Activated effector memory CD4-positive, alpha-beta T cell treated with anti-CD3 and anti-CD28 coated beads, Interleukin-2, amount 50 U/mL, for 16 hours (primary cell): ENCODE results near the gene CRYBA2.

ENCODE experiments used
- DNase-seq: peaks from one replicate; pipeline ENCODE4 v3.0.0-alpha.2; 2020

Gene CRYBA2, protein sequence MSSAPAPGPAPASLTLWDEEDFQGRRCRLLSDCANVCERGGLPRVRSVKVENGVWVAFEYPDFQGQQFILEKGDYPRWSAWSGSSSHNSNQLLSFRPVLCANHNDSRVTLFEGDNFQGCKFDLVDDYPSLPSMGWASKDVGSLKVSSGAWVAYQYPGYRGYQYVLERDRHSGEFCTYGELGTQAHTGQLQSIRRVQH

DNA sequence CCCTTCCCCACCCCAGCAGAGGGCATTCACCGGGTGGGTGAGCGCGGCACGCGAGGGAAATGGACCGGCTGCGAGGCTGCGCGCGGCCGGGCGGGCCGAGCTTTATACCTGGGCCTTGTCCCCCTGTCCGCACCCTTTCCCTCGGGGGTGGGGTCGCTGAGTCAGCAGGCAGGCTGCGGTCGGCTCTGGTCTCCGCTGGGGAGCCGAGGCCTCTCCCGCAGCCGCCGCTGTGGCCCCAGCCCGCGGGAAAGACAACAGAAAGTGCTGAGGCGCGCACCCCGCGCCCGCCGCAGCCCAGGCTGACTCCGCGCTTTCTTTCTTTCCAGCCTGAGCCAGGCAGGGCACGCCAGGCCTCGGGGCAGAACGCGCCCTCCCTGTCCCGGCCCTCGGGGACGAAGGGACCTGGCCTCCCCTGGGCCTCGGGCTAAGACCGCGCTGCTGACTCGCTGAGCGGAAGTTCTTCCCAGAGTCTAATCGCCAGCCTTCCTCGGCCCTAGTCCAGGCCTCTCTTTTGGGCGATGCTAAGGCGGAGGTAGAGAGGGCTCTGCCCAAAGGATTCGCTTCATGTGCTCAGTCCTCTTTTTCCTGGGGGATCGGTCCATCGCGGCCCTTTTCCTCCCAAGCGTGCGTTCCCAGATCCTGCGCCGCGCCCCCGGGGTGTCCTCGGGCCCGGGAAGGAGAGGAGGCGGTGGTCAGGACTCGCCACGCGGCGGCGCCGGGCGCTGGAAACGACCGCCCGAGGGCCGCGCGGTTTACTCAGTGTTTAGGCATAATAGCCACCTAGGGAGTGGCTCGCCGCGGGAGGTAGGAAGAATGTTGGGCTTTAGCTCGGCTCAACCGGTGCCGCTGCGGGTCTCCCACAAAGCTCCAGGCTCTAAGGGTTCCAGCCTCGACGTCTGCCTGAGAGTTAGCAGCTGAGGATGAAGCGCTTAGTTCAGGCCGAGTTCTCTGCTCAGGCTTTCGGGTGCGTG lies at the start of gene CRYBA2:
TSS of gene CRYBA2 (minus strand) at position 78 of the 971 bp plus-strand sequence. CDS start 246 bp downstream, outside the sequence.
- DNase-seq: no peak

DNA sequence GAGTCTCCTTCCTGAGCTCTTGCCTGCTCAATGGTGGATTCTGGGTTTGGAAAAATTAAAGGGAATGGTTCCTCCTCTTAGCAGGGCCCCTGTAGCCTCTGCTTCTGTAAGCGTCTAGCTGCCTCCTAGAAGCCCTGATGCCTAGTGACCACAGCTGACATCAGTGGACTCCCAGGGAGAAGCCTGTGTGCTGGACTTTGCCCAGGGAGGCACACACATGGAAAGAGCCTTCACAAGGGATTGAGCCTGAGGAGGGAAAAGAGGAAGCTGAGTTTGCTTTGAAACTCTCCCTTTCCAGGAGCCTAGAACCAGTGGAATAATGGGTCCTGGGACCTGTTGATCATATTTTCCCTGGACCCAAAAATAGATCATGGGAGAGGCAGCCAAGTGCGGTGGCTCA lies 49.5 kb upstream of the CRYBA2 start:
- peak; percentile 37 for DNase-seq

DNA sequence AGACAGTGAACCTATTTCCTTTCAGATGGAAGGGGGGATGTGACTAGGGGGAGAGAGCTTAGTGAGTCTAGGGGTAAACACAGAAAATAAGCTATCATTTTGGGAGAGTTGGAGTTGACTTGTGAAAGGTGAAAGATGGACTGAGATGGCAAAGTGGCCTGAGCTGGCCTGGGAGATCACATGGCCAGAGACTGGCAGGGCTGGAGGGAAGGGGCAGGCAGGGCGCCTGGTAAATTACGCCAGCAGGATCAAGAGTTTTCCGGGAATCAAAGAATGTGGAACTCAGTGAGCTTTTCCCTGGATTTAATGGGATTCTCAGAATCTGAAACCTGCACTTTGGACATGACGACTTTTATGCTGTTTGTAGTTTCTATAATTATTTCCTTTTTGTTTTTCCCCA lies 48.9 kb upstream of the CRYBA2 start:
- DNase-seq: no peak

DNA sequence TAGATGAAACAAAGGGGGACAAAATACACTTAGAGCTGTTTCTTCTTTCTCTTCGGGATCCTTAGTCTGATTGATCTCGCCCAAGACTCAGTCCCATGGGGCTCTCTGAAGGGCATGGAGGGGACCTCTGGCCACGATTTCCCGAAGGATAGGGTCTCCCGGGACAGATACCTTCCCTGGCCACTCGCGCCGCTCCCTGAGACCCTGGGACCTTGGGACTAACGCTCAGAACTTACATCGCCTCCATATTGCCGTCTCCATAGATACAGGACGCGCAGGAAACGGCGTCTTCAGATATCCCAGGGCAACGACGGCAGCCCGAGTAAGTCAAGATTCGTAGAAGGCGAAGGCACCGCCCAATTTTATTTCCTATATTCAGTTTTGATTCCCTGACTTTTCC lies 48.0 kb upstream of the CRYBA2 start, which contains the start of gene CFAP65:
TSS of gene CFAP65 (minus strand) at position 265 of the 400 bp plus-strand sequence. CDS start 2,468 bp downstream, outside the sequence.
- peak; percentile 69 for DNase-seq

DNA sequence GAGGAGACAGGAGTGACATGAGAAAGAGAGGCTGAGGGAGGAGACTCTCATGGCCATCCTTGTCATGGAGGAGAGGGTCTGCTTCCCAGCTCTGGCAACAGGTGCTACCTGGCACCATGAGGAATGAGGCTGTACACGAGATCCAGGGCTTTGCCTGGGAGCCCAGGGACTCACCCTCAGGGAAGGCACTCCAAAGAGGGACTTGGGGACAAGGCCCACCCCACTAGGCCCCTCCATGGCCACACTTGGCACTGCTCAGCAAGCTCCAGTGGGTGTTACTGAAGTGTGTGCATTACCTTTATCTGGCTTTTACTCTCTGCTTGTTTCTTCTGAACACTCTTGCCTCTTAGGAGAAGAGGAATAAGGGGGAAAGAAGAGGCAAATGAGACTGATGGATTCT lies 45.4 kb upstream of the CRYBA2 start:
- DNase-seq: peak; percentile 19

DNA sequence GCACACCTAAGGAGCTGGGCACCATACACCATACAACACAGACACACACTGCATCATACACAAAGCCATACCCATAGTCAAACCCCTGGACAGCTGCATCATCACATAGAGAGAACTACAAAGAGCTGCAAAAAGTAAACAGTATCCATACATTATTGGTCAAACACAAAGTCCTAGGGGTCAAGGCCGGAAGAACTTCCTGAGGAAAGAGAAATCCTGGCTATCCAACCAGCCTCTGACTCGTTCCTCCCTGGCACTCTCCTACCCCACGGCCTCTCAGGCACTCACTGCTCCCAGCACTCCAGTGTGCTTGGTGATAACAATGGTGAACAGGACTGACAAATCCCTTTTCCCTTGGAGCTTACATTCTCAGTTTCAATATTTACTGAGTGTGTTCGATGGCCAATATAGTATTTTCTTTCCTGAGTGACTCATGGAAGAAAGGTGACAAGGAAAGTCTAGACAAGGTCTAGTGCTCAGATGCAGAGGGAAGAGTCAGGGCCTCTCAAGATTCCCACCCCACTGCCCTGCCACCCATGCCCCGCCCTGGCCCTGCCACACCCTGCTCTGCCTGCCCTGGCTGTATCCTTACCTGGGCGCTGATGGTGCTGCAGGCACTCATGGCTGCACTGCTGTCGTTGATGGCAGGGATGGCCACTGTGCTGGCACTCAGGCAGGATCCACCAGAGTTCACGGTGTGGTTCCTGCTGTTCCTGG lies 44.7 kb upstream of the CRYBA2 start:
- DNase-seq: peak; percentile 39

DNA sequence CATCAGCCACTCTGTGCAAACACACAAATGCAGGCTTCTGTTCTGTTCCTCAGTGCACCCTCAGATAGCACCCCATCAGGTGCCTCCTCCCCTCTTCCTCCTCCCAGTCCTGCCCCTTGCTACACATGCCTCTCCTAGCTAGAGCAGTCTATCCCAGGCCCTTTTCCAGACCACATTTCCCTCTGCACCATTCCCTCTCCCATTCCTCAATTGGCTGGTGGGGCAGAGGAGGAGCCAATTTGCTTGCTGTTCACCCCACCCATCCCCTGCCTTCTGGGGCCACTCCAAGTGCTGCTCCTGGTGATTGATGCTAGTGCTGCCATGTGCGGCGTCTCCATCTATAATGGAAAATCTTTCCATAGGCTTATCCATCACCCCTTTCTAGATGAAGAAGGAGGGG lies 42.7 kb upstream of the CRYBA2 start:
- no peak for DNase-seq

DNA sequence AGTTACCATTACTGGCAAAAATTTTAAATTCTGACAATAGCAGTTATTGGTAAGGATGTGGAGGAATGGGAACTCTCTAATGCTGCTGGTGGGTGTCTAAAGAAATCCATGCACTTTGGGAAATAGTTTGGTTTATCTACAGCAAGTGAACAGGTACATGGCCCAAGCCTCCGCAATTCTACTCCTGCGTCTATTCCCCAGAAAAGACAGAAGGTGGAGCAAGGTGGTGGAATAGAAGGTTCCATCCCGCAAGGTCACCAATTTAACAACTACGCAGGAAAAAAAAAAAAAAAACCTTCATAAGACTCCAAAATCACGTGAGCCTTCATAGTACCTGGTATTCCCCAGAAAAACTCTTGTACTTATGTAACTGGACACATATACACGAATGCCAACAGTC lies 41.6 kb upstream of the CRYBA2 start:
- no peak for DNase-seq

DNA sequence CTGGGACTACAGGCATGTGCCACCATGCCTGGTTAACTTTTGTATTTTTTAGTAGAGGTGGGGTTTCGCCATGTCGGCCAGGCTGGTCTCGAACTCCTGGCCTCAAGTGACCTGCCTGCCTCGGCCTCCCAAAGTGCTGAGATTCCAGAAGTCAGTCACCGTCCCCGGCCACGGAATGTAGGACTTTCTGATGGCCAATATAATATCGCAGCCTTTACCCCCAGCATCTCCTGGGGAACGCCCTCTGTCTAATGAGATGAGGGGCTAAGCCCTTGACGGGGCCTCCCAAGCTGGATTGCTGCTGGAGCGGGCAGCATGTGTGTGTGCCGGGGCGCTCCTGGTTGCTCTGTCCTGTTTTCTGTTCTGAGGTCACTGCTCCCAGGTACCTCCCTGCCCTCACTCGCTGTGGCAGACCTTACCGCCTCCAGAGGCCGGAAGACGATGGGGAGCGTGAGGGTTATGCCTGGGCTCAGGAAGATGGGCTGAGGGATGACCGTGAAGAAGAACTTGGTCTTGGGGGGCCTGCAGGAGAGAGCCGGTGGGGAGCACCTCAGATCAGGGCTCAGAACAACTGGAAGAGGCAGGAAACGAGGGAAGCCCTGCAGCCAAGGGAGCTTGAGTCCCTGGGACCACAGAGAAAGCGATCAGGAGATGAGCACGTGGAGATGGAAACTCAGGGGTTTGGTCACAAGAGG lies 39.0 kb upstream of the CRYBA2 start:
- DNase-seq: no peak

DNA sequence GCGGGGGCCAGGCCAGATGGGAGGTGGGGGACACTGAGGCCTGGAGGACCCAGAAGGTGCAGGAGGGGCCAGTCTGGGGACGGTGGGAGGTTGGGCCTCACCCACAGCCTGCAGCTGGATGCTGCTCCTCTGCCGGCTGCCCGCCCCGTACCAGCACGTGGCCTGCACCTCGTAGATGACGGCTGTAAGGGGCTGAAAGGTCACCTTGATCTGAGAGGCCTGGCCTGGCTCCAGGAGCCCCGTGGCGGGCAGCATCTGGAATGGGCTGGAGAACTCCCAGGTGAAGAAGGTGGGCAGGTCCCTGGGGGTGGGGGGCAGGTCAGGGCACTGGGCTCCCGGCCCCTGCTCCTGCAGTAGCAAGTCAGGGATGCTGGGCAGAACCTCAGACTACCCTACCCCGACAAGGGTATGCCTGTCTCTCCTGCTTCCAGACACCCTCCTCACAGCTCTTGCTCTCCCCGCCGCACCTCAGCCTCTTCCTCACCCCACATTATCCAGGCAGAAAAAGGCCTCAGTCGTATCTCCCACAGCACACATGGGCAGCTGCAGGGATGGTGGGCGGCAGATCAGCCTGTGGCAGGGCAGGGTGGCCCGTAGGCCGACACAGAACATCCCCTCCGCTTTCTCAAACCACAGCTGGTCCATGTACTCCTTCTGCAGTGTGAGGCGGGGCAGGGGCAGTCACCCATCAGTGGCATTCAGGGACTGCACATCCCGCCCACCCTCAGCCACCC lies 38.0 kb upstream of the CRYBA2 start:
- no peak for DNase-seq

DNA sequence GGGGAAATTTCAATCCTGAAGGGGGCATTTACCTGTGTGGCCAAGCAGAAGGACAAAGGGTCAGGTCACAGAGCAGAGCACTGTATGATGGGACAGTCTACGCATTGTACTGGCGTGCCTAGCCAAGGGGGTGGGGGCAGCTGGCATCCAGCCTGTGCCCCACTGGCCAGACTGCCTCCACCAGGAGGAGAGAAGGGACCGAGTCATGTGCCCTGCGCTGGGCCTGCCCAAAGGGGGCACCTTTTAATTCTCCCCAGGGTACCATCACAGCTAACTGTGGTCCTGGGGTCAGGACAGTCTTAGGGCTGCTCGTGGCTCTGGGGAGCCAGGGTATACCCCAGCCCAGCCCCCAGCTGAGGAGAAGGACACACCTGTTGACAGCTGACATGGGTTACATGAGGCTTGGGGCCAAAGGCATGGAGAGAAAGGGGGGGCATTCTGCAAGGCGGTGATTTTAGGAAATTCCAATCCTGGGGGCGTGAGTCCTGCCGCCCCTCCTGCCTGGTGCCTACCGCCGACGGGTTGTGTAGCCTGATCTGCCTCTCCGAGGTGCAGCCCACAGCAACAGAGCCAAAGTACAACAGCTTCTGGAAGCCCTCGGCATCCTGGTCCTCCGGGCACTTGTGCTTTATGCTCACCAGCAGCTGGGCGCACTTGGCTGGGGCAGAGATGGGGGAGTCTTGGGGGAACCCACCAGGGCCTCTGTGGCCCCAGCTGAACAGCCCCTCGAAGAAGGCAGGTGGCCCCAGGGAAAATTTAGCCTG lies 37.1 kb upstream of the CRYBA2 start:
- DNase-seq: no peak

DNA sequence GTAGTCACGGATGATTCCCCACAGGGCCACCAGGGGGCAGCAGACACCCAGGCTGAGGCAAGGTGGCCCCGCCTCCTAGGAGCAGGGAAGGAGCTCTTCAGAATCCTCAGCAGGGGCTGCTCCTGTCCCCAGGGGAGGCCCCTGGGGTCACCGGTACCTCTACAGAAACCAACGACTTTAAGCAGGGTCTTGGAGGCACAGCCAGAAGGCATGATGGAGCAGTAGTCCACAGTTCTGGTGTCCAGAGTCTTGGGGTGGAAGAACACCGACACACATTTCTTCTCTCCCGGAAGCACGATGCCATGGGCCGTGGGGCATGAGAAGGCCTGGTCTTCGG lies 36.6 kb upstream of the CRYBA2 start:
- DNase-seq: peak; percentile 91

DNA sequence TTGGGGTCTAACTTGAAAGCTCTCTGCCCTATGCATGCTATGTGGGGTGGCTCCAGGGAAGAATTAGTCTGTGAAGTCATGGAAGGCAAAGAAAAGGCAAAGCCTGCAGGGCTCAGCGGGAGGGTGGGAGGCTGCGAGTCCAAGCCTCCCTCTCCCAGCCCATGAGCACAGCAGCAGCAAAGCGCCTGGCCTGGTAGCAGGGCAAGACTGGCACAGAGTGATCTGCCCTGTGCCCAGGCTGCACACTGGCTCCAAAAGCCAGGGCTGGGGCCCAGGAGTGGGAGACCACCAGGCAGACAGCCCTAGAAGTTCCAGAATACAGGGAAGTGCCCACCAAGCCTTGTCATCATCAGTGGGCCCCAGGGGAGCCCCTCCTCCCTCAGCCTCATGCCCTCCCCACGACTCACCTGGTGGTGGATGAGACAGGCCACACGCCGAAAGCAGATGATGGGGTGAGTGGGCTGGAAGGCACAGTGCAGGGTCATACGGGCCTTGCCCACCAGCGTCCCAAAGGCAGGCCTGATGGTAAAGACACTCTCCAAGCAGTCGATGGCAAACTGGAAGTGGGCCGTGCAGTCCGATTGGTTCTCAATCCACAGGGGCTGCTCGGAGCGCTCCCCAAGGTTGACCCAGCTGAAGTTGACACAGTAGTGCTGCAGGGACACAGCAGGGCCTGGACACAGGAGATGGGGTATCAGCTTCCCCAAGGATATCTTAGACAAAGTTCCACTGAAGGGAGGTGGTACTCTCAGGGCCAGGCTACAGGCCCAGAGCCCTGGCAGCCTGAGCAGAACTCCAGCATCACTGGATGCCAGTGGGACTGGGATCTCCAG lies 36.0 kb upstream of the CRYBA2 start:
- DNase-seq: no peak

DNA sequence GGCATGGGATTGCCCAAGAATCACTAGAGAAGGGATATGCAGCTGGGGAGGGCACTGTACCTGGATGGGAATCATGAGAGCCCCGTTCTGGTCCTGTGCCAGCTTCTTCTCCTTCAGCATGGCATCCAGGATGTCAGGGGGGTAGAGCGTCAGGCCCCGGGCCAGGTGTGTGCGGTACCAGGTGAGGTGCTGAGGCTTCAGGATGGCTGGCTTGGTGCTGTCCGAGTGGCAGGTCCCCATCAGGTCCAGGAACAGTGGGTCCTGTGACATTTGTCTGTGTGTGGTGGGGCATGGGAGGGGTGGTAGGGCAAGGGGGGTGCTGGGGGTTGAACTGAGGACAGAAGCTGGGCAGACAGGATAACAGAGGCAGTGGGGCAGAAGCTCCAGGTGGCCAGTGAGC lies 34.9 kb upstream of the CRYBA2 start:
- DNase-seq: no peak

DNA sequence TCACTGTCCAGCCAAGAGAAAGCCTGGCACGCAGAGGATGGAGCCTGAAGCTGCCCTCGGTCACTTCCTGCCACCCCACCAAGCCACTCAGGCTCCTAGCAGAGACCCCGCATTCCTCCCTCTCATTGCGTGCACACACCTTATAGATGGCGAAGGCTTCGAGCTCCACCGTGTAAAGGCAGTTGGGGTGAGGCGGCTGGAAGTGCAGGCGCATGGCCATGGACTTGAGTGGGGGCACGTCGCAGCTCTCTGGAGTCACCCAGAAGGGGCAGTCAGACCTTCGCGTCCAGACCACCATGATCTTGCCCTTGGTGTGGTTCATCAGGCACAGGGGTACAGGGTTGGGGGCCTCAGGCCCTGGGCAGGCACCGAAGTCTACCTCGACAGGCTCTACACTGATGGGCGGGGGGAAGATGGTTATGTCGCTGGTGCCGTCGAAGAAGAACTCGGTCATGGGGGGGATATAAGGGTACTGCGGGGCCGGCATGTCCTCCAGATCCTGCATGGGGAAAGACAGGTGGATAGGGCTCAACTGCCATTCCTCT lies 34.4 kb upstream of the CRYBA2 start:
- no peak for DNase-seq

DNA sequence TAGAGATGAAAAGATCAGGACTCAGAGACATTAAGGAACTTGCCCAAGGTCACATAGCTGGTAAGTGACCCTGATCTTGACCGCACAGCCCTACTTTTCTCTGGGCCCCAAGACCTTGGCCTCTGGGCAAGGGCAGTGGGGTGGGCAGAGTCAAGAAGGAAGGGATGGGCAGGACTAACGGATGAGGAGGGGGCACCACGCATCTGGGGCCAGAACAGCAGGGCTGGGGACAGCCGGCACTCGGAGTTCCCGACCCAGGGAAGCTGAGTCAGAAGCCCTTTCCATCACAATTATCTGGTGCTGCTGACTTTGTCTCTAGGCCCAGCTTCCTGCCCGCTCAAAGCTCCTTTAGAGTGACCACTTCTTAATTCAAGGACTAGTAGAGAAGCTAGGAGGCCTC lies 33.7 kb upstream of the CRYBA2 start:
- DNase-seq: no peak

DNA sequence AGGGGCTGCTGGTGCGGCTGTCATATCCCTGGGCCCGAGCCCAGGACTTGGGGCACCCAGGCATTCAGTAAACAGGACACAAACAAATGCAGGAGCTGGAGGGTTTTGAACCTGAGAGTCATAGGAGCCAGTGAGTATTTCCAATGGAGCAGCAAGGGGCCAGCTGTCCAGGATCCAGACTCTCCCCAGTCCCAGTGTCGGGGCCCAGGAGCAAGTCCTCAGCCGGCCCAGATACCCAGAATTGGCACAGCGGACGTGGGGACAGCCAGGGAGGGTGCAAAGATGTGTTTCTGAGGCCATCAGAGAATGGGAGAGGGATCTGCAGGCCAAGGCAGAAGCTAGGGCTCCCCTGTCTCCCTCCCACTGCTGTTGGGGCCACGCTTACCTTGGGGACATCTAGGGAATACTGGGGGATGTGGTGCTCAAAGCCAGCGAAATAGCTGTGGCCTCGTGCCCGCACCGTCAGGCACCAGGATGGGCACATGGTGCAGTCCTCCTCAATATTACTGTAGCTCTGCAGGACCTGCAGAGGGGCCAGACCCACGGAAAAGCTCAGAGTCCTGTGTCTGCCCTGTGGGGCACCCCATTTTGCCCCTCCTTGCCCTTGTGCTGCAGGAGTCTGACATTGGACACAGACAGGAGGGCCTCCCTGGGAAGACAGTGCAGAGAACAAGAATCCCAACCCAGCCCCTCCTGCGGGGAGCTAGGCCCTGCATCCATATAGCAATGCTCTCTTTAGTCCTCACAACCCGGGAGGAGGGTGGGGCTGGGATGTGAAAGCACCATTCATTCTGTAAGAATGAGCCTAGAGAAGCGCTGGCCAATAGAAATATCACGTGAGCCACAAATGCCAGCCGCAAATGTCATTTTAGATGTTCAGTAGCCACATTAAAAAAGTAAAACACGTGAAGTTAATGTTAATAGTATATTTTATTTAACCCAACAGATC lies 32.7 kb upstream of the CRYBA2 start:
- no peak for DNase-seq

DNA sequence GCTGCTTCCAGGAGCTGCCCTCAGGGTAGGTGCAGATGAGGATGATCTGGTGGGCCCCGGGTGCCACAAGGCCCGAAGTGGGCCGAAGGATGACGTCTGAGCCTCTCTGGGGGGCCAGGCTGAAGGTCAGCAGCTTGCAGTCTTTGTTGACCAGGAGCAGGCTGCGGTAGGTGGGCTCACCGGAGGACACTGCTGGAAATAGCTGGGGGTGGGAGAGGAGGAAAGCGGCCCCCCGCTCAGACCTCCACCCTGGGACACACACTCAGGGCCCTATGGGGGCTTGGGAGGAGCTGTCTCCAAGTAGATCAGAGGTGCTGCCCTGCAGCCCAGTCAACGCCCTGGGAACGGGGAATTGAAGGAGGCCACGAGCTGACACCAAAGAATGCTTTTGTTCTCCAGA lies 30.8 kb upstream of the CRYBA2 start:
- DNase-seq: no peak

DNA sequence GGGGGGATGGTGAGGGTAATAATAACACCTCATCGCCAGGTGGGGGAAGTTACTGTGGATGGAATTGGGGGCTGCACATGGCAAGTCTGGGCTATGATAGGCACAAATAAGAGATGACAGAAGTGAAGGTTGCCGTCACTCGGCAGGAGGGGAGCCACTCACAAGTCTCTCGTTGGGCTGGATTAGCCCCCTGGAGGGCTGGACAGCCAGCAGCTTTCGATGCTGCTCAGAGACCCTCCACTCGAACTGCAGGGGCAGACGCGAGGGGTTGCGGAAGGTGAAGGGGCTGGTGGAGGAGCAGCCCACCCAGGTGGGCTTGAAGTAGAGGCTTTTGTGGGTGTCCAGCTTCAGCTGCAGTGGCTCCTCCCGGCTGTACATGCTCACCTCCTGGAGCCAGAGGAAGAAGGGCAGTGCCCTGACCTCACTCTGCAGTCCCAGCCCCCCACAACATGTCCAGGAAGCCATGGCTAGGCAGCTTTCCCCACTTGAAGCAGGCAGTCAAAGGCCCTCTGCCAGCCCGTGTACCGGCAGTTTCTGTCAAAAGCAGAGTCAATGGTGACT lies 29.9 kb upstream of the CRYBA2 start:
- no peak for DNase-seq
